GM18508 (cell line): ENCODE data around the gene HOXC6.

Experiments
- ATAC-seq: cut with Tn5 transposase; IDR thresholded peaks from one replicate; pipeline ENCODE4 v1.9.1; 2021; ENCODE audit warnings: moderate number of reproducible peaks; ENCODE audit not compliant: insufficient read depth, unreplicated experiment

The HOXC6 gene

GRCh38 chr12:54012631-54013409, 15.4 kb upstream of the HOXC6 start:
- ATAC-seq = no peak

DNA sequence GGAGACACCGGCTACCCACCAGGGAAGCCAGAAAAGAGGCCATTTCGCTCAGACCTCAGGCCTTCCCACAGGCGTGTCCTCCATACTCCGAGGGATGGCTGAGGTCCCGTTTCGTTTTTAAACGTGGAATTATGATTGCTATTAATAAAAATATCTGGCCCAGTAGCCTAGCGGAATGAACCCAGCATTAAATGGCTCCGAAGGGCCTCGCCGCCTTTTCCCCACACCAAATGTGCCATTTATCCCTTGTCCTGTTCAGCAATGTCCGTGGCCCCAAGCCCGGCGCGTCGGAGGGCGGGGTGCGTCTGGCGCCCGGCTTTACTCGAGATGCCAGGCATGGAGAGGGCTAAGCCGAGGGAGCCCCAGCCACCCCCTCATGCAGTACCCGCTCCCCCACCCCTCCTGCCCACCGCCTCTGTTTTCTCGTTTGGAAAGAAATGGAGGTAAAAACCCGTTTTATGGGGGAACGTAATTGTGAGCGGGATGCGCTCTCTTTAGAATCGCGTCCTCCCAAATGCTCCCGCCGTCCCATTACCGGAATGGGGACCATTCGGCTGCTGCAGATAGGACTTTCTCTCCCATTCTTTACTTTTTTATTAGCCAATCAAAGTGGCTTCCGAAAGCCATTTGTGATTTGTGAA, 13.7 kb upstream of the HOXC6 start:
- no peak for ATAC-seq

DNA sequence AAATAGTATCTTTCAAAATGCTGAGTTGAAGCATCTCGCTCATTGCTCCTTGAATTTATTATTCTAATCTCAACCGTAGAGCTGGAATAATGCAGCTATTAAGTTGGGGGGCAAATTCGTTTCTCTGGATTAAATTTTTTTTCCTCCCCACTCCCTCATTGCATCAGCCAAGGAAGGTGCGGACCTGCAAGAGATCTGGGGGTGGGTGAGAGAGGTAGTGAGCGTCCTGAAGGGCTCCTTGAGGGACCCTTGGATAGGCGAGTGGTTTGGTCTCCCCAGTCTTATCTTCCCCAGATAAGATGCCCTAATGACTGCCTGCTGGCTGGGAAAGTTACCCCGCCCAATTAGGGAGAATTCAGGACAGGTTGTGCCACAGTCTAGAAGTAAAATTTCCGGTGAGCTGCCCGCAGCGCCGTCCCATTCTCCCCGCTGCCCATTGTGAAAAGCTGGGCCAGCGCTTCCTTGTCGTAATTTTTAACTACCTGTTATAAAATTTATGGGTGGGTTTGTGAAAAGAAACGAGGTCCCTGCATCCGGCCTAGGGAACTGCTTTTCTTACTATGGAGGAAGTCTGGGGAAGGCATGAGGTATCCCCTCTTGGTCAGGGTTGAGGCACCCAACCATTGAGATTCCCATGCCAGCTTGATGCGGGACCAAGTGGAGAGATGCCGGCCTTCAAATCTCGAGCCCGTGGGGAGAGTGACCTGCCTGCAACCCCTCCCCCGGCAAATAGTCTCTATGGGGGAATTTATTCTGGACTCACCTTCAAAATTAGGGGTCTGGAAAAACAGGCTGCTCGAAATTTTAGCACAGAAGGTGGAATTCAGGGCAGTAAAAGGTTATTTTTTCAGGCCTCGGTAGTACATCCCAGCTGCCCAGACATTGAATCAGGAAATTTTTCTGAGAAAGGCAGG, 13.0 kb upstream of the HOXC6 start:
- no peak for ATAC-seq

DNA sequence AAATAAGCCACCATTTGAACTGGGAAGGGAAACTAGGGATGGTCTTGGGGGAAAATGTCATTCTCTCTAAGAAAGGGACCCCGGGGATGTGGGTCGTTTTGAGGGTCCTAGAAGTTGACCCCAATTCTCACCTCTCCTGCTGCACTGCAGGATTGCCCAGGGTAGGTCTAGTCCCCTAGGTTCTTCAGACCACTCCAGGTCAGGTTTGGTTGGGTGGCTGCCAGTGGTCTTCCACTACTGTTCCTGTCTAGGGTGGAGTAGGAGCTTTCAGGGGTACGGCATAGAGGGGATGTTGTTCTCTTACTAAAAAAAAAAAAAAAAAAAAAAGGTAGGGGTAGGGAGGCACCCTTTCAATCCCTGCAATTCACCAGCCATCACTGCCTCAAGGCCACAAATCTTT, 12.2 kb upstream of the HOXC6 start:
- ATAC-seq = no peak

GRCh38 chr12:54016478-54016964, 11.7 kb upstream of the HOXC6 start:
- ATAC-seq = no peak

GRCh38 chr12:54017027-54017788, 11.0 kb upstream of the HOXC6 start:
- no peak for ATAC-seq

DNA sequence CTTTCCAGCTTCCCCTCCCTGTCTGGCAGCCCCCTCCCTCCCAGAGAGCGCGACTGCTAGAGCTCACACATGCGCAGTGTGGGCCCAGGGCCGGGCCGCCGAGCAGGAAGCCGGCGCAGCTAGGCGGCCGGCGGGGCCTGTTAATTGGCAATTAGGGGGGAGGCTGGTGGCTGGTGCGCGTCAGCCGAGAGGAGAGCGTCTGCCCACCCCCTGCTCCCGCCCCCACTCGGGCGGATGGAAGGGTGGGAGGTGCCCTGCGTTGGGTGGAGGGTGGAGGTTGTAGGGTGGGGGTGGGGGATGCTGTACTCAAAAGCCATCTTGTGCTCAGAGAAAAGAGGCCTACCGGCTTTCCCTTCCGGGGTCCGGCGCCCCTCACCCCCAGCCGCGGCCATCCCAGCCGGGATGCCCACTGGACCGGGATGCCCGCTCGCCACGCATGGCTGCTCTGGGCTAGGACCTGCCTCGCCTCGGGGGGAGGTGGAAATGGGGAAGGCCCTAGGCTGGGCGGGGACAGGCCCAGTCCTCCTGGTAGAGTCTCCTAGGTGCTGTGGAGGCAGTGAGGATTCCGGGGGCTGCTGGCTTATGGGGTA, 10.3 kb upstream of the HOXC6 start:
- peak; percentile 45 for ATAC-seq

- ATAC-seq = no peak
Measured at GRCh38 chr12:54018468-54018984, 9.7 kb upstream of the HOXC6 start.

DNA sequence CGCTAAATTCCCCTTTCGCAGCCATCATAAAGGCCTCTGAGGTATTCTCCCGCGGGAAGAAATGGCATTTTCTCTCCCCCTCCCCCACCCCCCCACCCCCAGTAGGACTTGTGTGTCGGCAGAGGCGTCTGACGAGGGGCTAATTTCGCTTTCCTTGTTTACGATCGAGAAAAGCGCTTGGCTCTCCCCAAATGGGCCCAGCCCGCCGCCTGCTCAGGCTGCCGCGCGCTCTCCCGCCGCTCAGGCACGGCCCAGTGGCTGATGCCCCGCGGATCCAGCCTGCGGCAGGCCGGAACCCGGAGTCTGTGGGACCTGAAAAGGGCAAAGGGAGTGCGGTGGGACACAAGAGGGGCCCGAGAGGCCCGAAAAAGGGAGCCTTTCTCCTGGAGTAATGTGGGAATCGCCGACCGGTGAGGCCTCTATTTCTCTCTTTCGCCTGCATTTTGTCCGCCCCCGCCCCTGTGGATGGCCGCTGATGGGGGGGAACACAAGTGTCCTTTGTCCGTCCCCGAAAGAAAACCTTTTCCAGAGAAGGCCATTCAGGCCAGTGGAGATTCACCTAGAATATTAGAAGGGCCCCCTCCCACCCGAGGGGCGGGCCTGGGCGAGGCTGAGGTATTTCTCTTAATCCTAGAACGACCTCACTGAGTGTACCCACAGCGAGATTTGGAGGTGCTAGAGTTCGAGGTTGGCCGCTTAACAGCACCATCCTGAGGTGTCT, 9.0 kb upstream of the HOXC6 start:
- no peak for ATAC-seq

GRCh38 chr12:54019924-54020590, 8.2 kb upstream of the HOXC6 start:
- no peak for ATAC-seq

GRCh38 chr12:54020591-54021405, 7.4 kb upstream of the HOXC6 start:
- ATAC-seq = no peak

DNA sequence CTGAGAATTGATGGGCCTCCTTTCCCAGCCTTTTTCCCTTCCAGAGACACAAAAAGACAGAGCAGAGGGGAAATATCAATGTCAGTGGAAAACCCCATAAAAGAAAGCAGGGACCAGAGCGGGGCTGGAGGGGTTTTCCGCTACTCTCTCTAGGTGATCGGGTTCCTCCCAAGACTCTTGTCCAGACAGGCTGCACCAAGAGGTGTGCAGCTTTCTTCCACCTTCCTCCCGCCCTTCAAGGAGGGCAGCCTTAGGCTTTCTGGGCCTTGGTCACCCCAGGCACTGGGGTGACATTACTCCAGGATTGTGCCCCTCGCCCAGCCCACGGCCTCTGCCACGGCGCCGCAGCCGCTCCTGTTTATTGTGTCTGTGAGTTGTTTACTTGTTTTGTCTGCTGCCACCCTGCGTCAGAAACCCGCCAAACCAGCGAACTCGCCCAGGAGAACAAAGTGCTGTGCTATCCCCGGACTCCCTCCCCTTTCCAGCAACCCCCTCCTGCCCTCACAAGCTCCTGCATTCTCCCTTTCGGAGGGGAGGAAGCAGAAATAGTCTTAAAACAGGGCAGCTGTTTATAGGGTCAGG, 6.7 kb upstream of the HOXC6 start:
- ATAC-seq = no peak

- ATAC-seq = no peak
Measured at GRCh38 chr12:54022960-54023884, 5.0 kb upstream of the HOXC6 start.

DNA sequence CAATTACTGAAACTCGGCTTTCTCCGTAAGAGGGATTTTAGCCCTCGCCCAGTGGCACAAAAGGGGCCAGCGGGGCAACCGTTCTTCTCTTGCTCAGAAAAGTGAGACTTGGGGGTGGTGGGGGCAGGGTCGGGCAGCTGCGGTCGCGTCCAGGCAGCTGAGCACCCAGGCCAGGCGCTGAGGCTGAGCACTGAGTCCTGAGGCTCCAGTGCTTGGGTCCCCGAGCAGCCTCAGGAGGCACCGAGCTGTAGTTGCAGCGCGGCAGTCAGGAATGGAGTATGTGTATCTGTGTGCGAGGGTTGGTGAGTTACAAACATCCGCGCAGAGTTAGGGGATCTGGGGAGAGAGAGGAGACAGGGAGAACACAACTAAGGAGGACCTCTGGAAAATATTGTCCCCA, 4.1 kb upstream of the HOXC6 start:
- ATAC-seq = no peak

- ATAC-seq = no peak
Measured at GRCh38 chr12:54024581-54025305, 3.5 kb upstream of the HOXC6 start.
